ENCODE data around the gene RPS21.

RPS21 gene

GRCh38 chr20:62350629-62351422, 36.1 kb upstream of the RPS21 start:
- peaks cover 12% of the 10 kb centered on the region for H3K9me3 Mint-ChIP-seq
- H3K4me3 Mint-ChIP-seq = no peak overlapping the region
- H3K36me3 Mint-ChIP-seq = peaks cover 2% of the 10 kb centered on the region
- peaks cover 2% of the 10 kb centered on the region for H3K27me3 Mint-ChIP-seq
- CTCF ChIA-PET = no interaction called here
- H3K27ac Mint-ChIP-seq = no peak overlapping the region
- no peak for DNase-seq
- no peaks in the 10 kb centered on the region for H3K4me1 Mint-ChIP-seq

- H3K4me1 Mint-ChIP-seq = no peaks in the 10 kb centered on the region
- H3K27me3 Mint-ChIP-seq = peaks cover 11% of the 10 kb centered on the region
- peaks cover 2% of the 10 kb centered on the region for H3K36me3 Mint-ChIP-seq
- DNase-seq = no peak
- H3K4me3 Mint-ChIP-seq = no peak overlapping the region
- CTCF ChIA-PET = no interaction called here
- peaks cover 12% of the 10 kb centered on the region for H3K9me3 Mint-ChIP-seq
- no peak overlapping the region for H3K27ac Mint-ChIP-seq
Measured at GRCh38 chr20:62351469-62352401, 35.2 kb upstream of the RPS21 start.

GRCh38 chr20:62352402-62353288, 34.3 kb upstream of the RPS21 start:
- Mint-ChIP-seq H3K4me3 (no peak overlapping the region), H3K27me3 (peaks cover 17% of the 10 kb centered on the region), H3K4me1 (no peaks in the 10 kb centered on the region), H3K9me3 (peaks cover 12% of the 10 kb centered on the region), H3K27ac (no peak overlapping the region), H3K36me3 (peaks cover 2% of the 10 kb centered on the region)
- no peak for DNase-seq
- CTCF ChIA-PET = no interaction called here

- peaks cover 2% of the 10 kb centered on the region for H3K36me3 Mint-ChIP-seq
- no peak overlapping the region for H3K27ac Mint-ChIP-seq
- CTCF ChIA-PET = no interaction called here
- H3K27me3 Mint-ChIP-seq = peaks cover 20% of the 10 kb centered on the region
- no peak overlapping the region for H3K4me3 Mint-ChIP-seq
- DNase-seq = no peak
- H3K9me3 Mint-ChIP-seq = peaks cover 6% of the 10 kb centered on the region
- H3K4me1 Mint-ChIP-seq = no peaks in the 10 kb centered on the region
Measured at GRCh38 chr20:62353289-62354030, 33.4 kb upstream of the RPS21 start.

GRCh38 chr20:62354031-62354808, 32.7 kb upstream of the RPS21 start:
- CTCF ChIA-PET = no interaction called here
- peaks cover 2% of the 10 kb centered on the region for H3K36me3 Mint-ChIP-seq
- peaks cover 2% of the 10 kb centered on the region for H3K9me3 Mint-ChIP-seq
- DNase-seq = no peak
- no peaks in the 10 kb centered on the region for H3K4me1 Mint-ChIP-seq
- H3K27me3 Mint-ChIP-seq = peaks cover 20% of the 10 kb centered on the region
- H3K4me3 Mint-ChIP-seq = no peak overlapping the region
- no peak overlapping the region for H3K27ac Mint-ChIP-seq

GRCh38 chr20:62354811-62355341, 32.0 kb upstream of the RPS21 start:
- DNase-seq = no peak
- H3K27me3 Mint-ChIP-seq = peaks cover 20% of the 10 kb centered on the region
- CTCF ChIA-PET = no interaction called here
- H3K27ac Mint-ChIP-seq = no peak overlapping the region
- no peaks in the 10 kb centered on the region for H3K4me1 Mint-ChIP-seq
- no peak overlapping the region for H3K4me3 Mint-ChIP-seq
- H3K36me3 Mint-ChIP-seq = no peaks in the 10 kb centered on the region
- H3K9me3 Mint-ChIP-seq = no peaks in the 10 kb centered on the region

- no peak for DNase-seq
- no peak overlapping the region for H3K27ac Mint-ChIP-seq
- peaks cover 20% of the 10 kb centered on the region for H3K27me3 Mint-ChIP-seq
- H3K4me1 Mint-ChIP-seq = no peaks in the 10 kb centered on the region
- no peaks in the 10 kb centered on the region for H3K9me3 Mint-ChIP-seq
- H3K36me3 Mint-ChIP-seq = no peaks in the 10 kb centered on the region
- H3K4me3 Mint-ChIP-seq = no peak overlapping the region
- CTCF ChIA-PET = no interaction called here
Measured at GRCh38 chr20:62355516-62355877, 31.4 kb upstream of the RPS21 start.

- no peaks in the 10 kb centered on the region for H3K36me3 Mint-ChIP-seq
- CTCF ChIA-PET = no interaction called here
- H3K27me3 Mint-ChIP-seq = peaks cover 20% of the 10 kb centered on the region
- DNase-seq = no peak
- H3K27ac Mint-ChIP-seq = no peak overlapping the region
- H3K4me1 Mint-ChIP-seq = no peaks in the 10 kb centered on the region
- H3K9me3 Mint-ChIP-seq = no peaks in the 10 kb centered on the region
- no peak overlapping the region for H3K4me3 Mint-ChIP-seq
Measured at GRCh38 chr20:62355878-62356588, 30.9 kb upstream of the RPS21 start.

GRCh38 chr20:62356589-62357186, 30.2 kb upstream of the RPS21 start:
- no peak overlapping the region for H3K4me3 Mint-ChIP-seq
- no peaks in the 10 kb centered on the region for H3K4me1 Mint-ChIP-seq
- H3K27ac Mint-ChIP-seq = no peak overlapping the region
- no peaks in the 10 kb centered on the region for H3K9me3 Mint-ChIP-seq
- peaks cover 20% of the 10 kb centered on the region for H3K27me3 Mint-ChIP-seq
- no peaks in the 10 kb centered on the region for H3K36me3 Mint-ChIP-seq
- CTCF ChIA-PET = no interaction called here
- no peak for DNase-seq

GRCh38 chr20:62357187-62357667, 29.7 kb upstream of the RPS21 start:
- H3K4me1 Mint-ChIP-seq = no peaks in the 10 kb centered on the region
- no peaks in the 10 kb centered on the region for H3K9me3 Mint-ChIP-seq
- no peak overlapping the region for H3K4me3 Mint-ChIP-seq
- peaks cover 20% of the 10 kb centered on the region for H3K27me3 Mint-ChIP-seq
- no peaks in the 10 kb centered on the region for H3K36me3 Mint-ChIP-seq
- no peak overlapping the region for H3K27ac Mint-ChIP-seq
- CTCF ChIA-PET = no interaction called here
- DNase-seq = no peak

GRCh38 chr20:62357681-62358080, 29.2 kb upstream of the RPS21 start:
- H3K36me3 Mint-ChIP-seq = no peaks in the 10 kb centered on the region
- DNase-seq = no peak
- CTCF ChIA-PET = no interaction called here
- H3K4me3 Mint-ChIP-seq = no peak overlapping the region
- H3K9me3 Mint-ChIP-seq = no peaks in the 10 kb centered on the region
- H3K4me1 Mint-ChIP-seq = no peaks in the 10 kb centered on the region
- no peak overlapping the region for H3K27ac Mint-ChIP-seq
- peaks cover 20% of the 10 kb centered on the region for H3K27me3 Mint-ChIP-seq
